Right atrium auricular region (tissue), 2 donors: Measurements from ENCODE around the gene C9orf72. TPM values are rescaled to one million over a fixed set of nuclear protein-coding genes. Genes with fewer than 3 reads are reported as not detected.
"Not testable (repeated sequence)": the region's sequence is repeated elsewhere in the genome, so short reads cannot be mapped to it uniquely, and the experiment has no call there.

Experiments
- DNase-seq: peaks from one replicate; pipeline ENCODE4 v3.0.0-alpha.2; 2019; ENCODE audit warnings: low spot score
- H3K27ac ChIP-seq, 2 donors: fragments of 200-600 bp; sonication (generic); 1 replicate in 1 of 2; 2 replicates in 1 of 2; pipeline ENCODE4 v1.5.1; 2016 to 2019
- H3K27me3 ChIP-seq, 2 donors: fragments of 200-600 bp; sonication (generic); one replicate each; pipeline versions ENCODE4 v1.5.1 to v1.6.0; 2017 to 2019
- H3K36me3 ChIP-seq: fragments of 200-600 bp; sonication (generic); one replicate; pipeline ENCODE4 v1.5.1; 2016
- H3K4me1 ChIP-seq, 2 donors: fragments of 200-600 bp; sonication (generic); one replicate each; pipeline versions ENCODE4 v1.5.1 to v1.6.0; 2017 to 2019
- H3K4me3 ChIP-seq, 2 donors: fragments of 200-600 bp; sonication (generic); 1 replicate in 1 of 2; 2 replicates in 1 of 2; pipeline ENCODE4 v1.5.1; 2017 to 2019; ENCODE audit warnings: mild to moderate bottlenecking in 1 of 2, moderate library complexity in 1 of 2
- H3K9me3 ChIP-seq, 2 donors: fragments of 200-600 bp; sonication (generic); one replicate each; pipeline ENCODE4 v1.5.1; 2019
- CTCF ChIP-seq, 2 donors: fragments of 200-600 bp; sonication (generic); IDR thresholded peaks; one replicate each; pipeline ENCODE4 v1.5.1; 2019; ENCODE audit warnings: antibody characterized with exemption in 2 of 2
- total RNA-seq, 2 donors: library from RNA; depleted of rRNA; stranded (reverse); fragments of >200 nt; gene quantifications; one replicate each; pipeline ENCODE4 v1.1.0, GENCODE V29; 2016

The C9orf72 gene
- total RNA-seq, 2 donors from 2014 or later = 8.4 to 10.3 TPM

- TF ChIP-seq CTCF (IDR thresholded peaks at IDR 0.05) = no peak
- Histone ChIP-seq H3K4me3 (no peak overlapping the region), H3K27ac (no peak overlapping the region), H3K9me3 (no peaks in the 10 kb centered on the region), H3K36me3 (no peaks in the 10 kb centered on the region), H3K4me1 (no peaks in the 10 kb centered on the region), H3K27me3 (no peaks in the 10 kb centered on the region)
- no peak for DNase-seq
These were observed 67.5 kb downstream of the C9orf72 start for GRCh38 chr9:27505744-27506161.

GRCh38 chr9:27504259-27504658 lies 69.0 kb downstream of the C9orf72 start:
- no peaks in the 10 kb centered on the region for H3K9me3 ChIP-seq
- no peaks in the 10 kb centered on the region for H3K36me3 ChIP-seq
- no peaks in the 10 kb centered on the region for H3K27me3 ChIP-seq
- DNase-seq = no peak
- H3K4me1 ChIP-seq = no peaks in the 10 kb centered on the region
- H3K4me3 ChIP-seq = no peak overlapping the region
- TF ChIP-seq CTCF (IDR thresholded peaks at IDR 0.05) = no peak
- no peak overlapping the region for H3K27ac ChIP-seq

GRCh38 chr9:27503623-27504022 lies 69.7 kb downstream of the C9orf72 start:
- no peaks in the 10 kb centered on the region for H3K4me1 ChIP-seq
- no peak overlapping the region for H3K27ac ChIP-seq
- no peaks in the 10 kb centered on the region for H3K36me3 ChIP-seq
- H3K4me3 ChIP-seq = no peak overlapping the region
- TF ChIP-seq CTCF (IDR thresholded peaks at IDR 0.05) = no peak
- DNase-seq = no peak
- no peaks in the 10 kb centered on the region for H3K27me3 ChIP-seq
- H3K9me3 ChIP-seq = no peaks in the 10 kb centered on the region

- H3K4me3 ChIP-seq, DNase-seq, H3K9me3 ChIP-seq, H3K36me3 ChIP-seq, H3K27ac ChIP-seq, H3K27me3 ChIP-seq: not testable (repeated sequence)
- H3K4me1 ChIP-seq = peaks cover 0 to 11% of the 10 kb centered on the region in 2 donors
These were observed 72.4 kb downstream of the C9orf72 start for GRCh38 chr9:27500902-27501301.

GRCh38 chr9:27499451-27499850 lies 73.8 kb downstream of the C9orf72 start:
- Histone ChIP-seq H3K9me3 (no peaks in the 10 kb centered on the region), H3K27me3 (no peaks in the 10 kb centered on the region), H3K4me1 (peaks cover 0 to 19% of the 10 kb centered on the region in 2 donors), H3K36me3 (no peaks in the 10 kb centered on the region), H3K4me3 (no peak overlapping the region), H3K27ac (no peak overlapping the region)
- no peak for DNase-seq
- TF ChIP-seq CTCF (IDR thresholded peaks at IDR 0.05) = no peak

- no peaks in the 10 kb centered on the region for H3K9me3 ChIP-seq
- no peaks in the 10 kb centered on the region for H3K27me3 ChIP-seq
- DNase-seq = no peak
- H3K36me3 ChIP-seq = no peaks in the 10 kb centered on the region
- peaks cover 0 to 19% of the 10 kb centered on the region in 2 donors for H3K4me1 ChIP-seq
- TF ChIP-seq CTCF (IDR thresholded peaks at IDR 0.05) = no peak
- H3K27ac ChIP-seq = no peak overlapping the region
- H3K4me3 ChIP-seq = no peak overlapping the region
These were observed 75.3 kb downstream of the C9orf72 start for GRCh38 chr9:27497883-27498417.

Other genes with a start within 250 kb of the C9orf72 start
- gene IFNK, start 49.2 kb downstream of the C9orf72 start, total RNA-seq = not detected
- 1 to 10 TPM in 1 of 2 donors, under 1 TPM in 1; 0.85 to 2.9 TPM for gene MOB3B, start 43.7 kb downstream of the C9orf72 start, total RNA-seq